Measurements from ENCODE around the gene CFAP61. TPM values are rescaled to one million over a fixed set of nuclear protein-coding genes. Genes with fewer than 3 reads are reported as not detected.
A peak's percentile ranks its signal among the peaks of the same experiment; 100 is the strongest.
"Not testable (repeated sequence)": the region's sequence is repeated elsewhere in the genome, so short reads cannot be mapped to it uniquely, and the experiment has no call there.

CFAP61 gene
- total RNA-seq, 1 donor from 2014 or later: 2.0 TPM

DNA sequence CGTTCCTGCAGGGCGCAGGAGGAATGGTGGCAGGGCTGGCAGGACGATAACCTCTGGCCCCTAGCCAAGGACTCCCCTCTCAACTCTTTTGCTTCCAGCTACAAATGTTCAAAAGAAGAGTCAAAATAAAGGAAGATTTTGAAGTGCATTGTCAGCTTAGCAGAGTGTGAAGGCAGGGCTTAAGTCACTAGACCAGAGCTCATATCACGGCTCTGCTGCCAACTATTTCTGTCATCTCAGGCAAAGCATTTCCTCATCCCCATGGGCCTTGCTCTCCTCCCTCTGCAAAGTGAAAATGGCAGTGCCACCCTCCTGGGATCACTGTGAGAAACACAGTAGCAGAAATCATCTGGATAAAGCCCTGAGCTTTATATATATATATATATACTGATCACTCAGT, 36.7 kb downstream of the CFAP61 start:
- no peak for DNase-seq (ENCODE audit: low read depth)

DNA sequence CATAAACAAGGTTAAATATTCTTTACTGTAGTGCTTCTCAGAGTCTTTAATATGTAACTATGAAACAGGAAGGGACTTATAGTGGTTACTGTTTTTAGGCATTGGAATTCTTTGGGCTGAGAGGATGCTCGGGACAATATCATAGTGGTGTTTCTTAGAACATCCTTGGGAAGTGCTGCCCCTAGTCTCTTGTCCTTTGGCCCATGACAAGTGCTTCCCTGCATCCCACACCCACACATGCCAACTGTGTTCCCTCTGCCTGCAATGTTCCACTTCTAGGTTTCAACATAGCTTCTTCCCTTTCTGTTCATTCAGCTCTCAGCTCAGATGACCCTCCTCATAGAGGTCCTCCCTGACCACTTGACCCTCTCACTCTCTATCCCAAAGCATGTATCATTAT, 37.6 kb downstream of the CFAP61 start:
- DNase-seq (ENCODE audit: low read depth): no peak

DNA sequence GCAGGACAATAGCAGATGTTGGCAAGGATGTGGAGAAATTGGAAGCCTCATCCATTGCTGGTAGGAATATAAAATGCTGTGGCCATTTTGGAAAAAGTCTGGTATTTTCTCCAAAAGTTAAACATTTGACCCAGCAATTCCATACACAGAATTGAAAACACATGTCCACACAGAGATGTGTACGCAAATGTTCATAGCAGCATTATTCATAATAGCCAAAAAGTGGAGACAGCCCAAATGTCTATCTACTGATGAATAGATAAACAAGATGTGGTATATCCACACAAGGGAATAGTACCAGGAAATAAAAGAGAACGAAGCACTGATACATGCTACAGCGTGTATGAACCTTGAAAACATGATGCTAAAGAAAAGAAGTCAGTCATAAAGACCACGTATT, 40.5 kb downstream of the CFAP61 start:
- no peak for DNase-seq (ENCODE audit: low read depth)

DNA sequence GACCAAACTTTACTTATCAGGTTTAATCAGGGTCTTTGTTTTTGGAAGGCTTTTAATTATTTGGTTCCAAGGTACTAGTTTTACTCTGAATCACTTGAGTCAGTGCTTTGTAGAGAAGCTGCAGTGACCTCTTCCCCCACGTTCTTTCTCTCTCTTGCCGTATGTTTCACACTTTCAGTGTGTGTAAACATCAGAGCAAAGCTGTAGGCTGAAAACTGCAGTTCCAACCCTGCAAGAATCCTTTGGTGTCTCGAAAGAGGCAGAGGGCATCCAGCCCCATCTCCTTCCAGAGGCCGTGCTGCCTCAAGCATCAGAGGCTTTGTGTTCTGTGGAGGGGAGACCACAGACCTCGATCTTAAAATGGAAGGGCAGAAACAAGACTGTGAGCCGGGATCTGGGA, 42.1 kb downstream of the CFAP61 start:
- no peak for DNase-seq (ENCODE audit: low read depth)

- DNase-seq (ENCODE audit: low read depth): no peak
Measured at GRCh38 chr20:20095114-20095872, 43.0 kb downstream of the CFAP61 start.

- no peak for DNase-seq (ENCODE audit: low read depth)
Measured at GRCh38 chr20:20096421-20096820, 44.1 kb downstream of the CFAP61 start.

GRCh38 chr20:20100881-20101280, 48.5 kb downstream of the CFAP61 start:
- DNase-seq (ENCODE audit: low read depth): no peak

DNA sequence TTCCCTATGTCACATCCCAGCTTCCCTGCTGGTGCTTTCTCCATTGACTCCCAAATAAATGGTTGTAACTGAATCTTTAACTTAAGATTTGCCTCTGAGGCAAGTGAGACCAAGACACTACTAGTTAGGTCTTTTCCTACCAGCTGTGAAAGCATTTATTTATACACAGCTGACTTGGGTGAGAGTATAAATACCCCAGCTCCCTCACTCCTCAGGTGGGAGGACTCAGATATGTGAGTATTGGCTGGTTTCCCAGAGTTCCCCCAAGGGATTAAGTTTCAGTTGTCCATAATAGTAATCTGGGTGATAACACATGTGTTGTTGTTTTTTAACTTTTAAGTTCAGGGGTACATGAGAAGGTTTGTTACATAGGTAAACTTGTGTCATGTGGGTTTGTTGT, 49.8 kb downstream of the CFAP61 start:
- no peak for DNase-seq (ENCODE audit: low read depth)

GRCh38 chr20:20102716-20103258, 50.5 kb downstream of the CFAP61 start:
- DNase-seq (ENCODE audit: low read depth): no peak

DNA sequence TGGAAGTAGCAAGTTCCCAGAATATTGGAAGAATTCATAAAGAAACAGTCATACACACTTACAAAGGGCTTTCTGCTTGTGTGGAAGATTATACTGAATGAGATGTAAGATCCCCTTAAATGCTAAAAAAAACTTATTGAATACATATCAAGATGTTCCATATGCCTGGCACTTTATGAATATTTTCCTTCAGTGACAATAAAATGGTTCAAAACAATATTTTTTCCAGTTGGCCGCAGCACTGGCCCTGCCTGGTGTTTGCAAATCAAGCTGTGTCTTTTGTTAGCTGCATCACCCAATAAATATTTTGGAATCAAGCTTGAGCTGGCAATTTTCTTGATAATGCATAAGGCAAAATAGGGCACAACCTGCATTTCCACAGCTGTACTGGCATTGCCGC, 51.2 kb downstream of the CFAP61 start:
- no peak for DNase-seq (ENCODE audit: low read depth)

- not testable (repeated sequence) for DNase-seq (ENCODE audit: low read depth)
Measured at GRCh38 chr20:20123187-20123586, 70.9 kb downstream of the CFAP61 start.

DNA sequence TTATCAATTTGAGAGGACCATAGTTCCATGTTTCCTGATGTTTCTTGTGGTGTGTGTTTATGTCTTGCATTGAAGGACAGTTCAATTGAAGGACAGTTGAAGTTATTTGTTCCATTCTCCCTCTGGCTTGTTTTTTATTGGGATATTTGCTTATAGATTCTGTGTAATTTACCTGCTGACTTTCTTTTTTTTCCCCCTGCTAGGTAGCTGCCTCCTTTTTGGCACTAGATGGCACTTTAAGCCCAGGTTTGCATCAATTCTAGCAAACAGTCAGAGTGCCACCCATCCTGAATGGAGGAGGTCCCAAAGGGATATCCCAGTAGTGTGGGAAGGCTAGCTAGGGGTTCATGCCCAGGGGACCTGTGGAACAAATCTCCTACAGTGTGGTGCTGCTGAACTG, 78.1 kb downstream of the CFAP61 start:
- peak; percentile 7 for DNase-seq (ENCODE audit: low read depth)

GRCh38 chr20:20134941-20135575, 82.7 kb downstream of the CFAP61 start:
- DNase-seq (ENCODE audit: low read depth): no peak

GRCh38 chr20:20136313-20136712, 84.0 kb downstream of the CFAP61 start:
- no peak for DNase-seq (ENCODE audit: low read depth)

DNA sequence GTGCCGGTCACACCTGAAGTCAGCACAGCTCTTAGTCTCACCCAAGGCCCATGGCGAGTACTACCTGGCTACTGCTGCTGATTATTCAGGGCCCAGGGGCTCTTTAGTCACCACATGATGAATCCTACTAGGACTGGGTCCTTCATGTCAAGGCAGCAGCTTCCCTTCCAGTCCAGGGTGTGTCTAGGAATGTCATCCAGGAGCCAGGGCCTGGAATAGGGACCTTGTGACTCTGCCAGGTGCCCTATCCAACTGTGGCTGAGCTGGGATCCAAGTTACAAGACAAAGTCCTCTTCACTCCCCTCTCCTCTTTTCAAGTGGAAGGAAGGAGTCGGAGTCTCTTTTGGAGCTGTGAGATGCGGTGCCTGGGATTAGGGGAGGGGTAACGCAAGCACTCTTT, 85.5 kb downstream of the CFAP61 start:
- DNase-seq (ENCODE audit: low read depth): no peak

DNA sequence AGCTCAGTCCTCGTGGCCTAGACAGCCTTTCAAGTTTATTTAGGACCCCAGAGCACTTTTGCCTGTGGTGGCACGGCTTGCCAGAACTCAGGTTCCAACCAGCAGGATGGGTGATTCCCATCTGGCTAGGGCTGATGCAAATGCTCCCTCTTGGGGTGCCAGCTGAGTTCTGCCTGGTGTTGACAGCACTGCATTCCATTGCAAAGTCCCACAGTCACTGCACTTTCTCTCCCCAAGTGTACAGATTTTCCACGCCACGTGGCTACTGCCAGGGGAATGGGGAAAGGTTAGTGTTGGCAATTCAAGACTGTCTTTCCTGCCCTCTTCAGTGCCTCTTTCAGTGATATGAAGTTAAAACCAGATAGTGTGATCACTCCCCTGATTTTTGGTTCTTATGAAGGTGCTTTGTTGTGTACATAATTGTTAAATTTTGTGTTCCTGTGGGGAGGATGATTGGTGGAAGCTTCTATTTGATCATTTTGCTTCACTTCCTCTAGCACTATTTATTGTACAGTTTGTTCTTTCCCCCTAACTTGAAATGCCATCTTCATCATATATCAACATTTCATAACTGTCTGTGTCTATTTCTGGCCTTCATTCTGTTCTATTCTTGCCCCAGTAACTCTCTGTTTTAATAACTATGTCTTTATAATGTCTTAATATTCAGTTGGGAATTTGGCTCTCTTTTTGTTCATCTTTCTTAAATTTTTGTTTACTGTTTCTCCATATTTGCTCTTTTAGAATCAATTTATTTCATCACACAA, 86.2 kb downstream of the CFAP61 start:
- no peak for DNase-seq (ENCODE audit: low read depth)

GRCh38 chr20:20139403-20139802, 87.1 kb downstream of the CFAP61 start:
- DNase-seq (ENCODE audit: low read depth): no peak

- DNase-seq (ENCODE audit: low read depth): no peak
Measured at GRCh38 chr20:20143165-20143564, 90.8 kb downstream of the CFAP61 start.

DNA sequence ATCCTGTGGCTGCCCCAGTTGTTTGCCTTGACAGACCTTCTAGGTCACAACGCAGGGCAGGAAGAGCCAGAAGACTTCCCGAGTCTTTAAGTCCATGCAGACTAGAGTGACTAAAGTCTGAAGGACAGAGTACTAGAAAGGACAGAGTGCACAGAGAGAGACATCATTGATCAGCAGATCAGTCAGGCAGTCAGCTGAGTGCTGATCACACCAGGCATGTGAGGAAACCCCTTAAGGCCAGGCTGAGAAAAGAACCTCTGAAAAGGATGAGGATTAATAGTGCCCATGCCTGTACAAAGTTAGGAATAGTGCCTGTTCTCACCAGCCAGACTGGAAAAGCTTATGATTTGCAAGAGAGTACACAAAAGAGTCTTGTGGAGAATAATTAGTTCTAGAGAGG, 91.3 kb downstream of the CFAP61 start:
- DNase-seq (ENCODE audit: low read depth): no peak

- DNase-seq (ENCODE audit: low read depth): no peak
Measured at GRCh38 chr20:20148779-20149178, 96.4 kb downstream of the CFAP61 start.

DNA sequence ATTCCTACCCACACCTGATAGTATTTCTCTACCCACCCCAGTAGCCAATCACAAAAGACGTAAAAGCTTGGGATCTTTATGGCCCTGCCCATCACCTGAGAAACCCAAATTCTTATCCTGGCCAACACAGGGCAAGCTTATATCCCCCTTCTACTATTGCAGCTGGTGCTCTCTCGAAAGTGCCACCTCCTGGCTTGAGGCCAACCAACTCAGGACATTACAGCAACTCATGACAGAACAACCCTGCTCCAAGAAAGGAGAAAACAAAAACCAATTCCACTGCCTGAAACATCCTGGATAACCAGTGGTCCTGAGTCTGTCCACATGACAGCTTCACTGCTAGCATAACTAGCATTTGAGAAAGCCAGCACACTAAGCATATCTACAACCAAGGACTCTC, 97.9 kb downstream of the CFAP61 start:
- no peak for DNase-seq (ENCODE audit: low read depth)

DNA sequence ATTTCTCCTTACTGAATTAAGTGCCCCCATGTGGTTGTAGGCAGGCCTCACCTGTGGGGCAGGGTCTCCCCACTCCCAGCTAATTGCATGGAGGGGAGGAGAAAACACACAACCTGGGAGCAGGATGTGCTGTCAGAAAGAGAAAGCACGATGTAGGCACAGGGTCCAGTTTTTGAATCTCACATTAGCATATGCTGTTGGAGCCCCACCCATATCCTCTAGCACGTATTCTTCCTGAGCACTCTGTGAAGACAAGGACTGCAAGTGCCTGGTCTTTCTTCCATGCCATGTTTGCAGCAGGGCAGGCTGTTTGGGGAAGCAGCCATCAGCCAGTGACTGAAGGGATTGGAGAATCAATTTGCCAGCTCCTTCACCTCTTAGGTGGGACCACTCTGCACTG, 108.2 kb downstream of the CFAP61 start:
- no peak for DNase-seq (ENCODE audit: low read depth)

- DNase-seq (ENCODE audit: low read depth): no peak
Measured at GRCh38 chr20:20161611-20162010, 109.3 kb downstream of the CFAP61 start.

Measured in renal cortical epithelial cell (primary cell).